ENCODE results near the gene LPAR3. TPM values are rescaled to one million over a fixed set of nuclear protein-coding genes. Genes with fewer than 3 reads are reported as not detected.

LPAR3 gene
- total RNA-seq, 1 donor from 2014 or later, result 0.67 TPM

DNA sequence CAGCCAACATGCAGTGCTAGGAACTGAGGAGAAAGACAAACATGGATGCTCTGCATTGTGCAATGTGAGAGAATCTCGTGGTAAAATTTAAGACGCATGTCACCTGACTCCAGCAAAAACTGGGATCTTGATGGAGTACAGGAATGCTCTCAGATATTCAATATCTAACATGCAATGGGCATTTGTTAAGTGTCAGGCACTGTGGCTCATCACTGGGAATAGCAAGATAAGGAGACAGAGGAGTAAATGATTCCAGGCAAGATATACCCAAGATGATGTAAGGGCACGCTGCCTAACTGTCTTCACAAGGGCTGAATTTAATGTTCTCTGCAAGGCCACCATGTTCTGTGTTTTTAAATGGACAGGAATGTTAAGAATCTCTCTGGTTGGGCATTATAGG is 67.8 kb downstream of the LPAR3 start:
- H3K4me1 Mint-ChIP-seq, result peaks cover 11% of the 10 kb centered on the region
- no peaks in the 10 kb centered on the region for H3K36me3 Mint-ChIP-seq
- peaks cover 8% of the 10 kb centered on the region for H3K9me3 Mint-ChIP-seq
- no peak for DNase-seq (ENCODE audit: low spot score in 2 of 2, unreplicated experiment in 2 of 2)
- no peak overlapping the region for H3K4me3 Mint-ChIP-seq
- no peak for TF ChIP-seq CTCF (IDR thresholded peaks at IDR 0.05; ENCODE audit: unreplicated experiment)
- H3K27ac Mint-ChIP-seq, result no peak overlapping the region
- no peaks in the 10 kb centered on the region for H3K27me3 Mint-ChIP-seq (ENCODE audit: low read depth)

GRCh38 chr1:84823991-84824390 is 69.0 kb downstream of the LPAR3 start:
- peaks cover 11% of the 10 kb centered on the region for H3K4me1 Mint-ChIP-seq
- H3K4me3 Mint-ChIP-seq, result no peak overlapping the region
- no peak overlapping the region for H3K27ac Mint-ChIP-seq
- peaks cover 4% of the 10 kb centered on the region for H3K9me3 Mint-ChIP-seq
- H3K36me3 Mint-ChIP-seq, result no peaks in the 10 kb centered on the region
- no peak for DNase-seq (ENCODE audit: low spot score in 2 of 2, unreplicated experiment in 2 of 2)
- no peaks in the 10 kb centered on the region for H3K27me3 Mint-ChIP-seq (ENCODE audit: low read depth)
- TF ChIP-seq CTCF (IDR thresholded peaks at IDR 0.05; ENCODE audit: unreplicated experiment), result no peak

- Mint-ChIP-seq H3K4me1 (peaks cover 11% of the 10 kb centered on the region), H3K4me3 (no peak overlapping the region), H3K9me3 (peaks cover 2% of the 10 kb centered on the region), H3K27me3 (ENCODE audit: low read depth) (no peaks in the 10 kb centered on the region), H3K27ac (no peak overlapping the region), H3K36me3 (no peaks in the 10 kb centered on the region)
- no peak for TF ChIP-seq CTCF (IDR thresholded peaks at IDR 0.05; ENCODE audit: unreplicated experiment)
- no peak for DNase-seq (ENCODE audit: low spot score in 2 of 2, unreplicated experiment in 2 of 2)
Measured at GRCh38 chr1:84823511-84823910, 69.5 kb downstream of the LPAR3 start.

- TF ChIP-seq CTCF (IDR thresholded peaks at IDR 0.05; ENCODE audit: unreplicated experiment), result no peak
- H3K9me3 Mint-ChIP-seq, result no peaks in the 10 kb centered on the region
- H3K4me3 Mint-ChIP-seq, result no peak overlapping the region
- no peak overlapping the region for H3K27ac Mint-ChIP-seq
- H3K4me1 Mint-ChIP-seq, result peaks cover 9% of the 10 kb centered on the region
- no peaks in the 10 kb centered on the region for H3K36me3 Mint-ChIP-seq
- H3K27me3 Mint-ChIP-seq (ENCODE audit: low read depth), result peaks cover 8% of the 10 kb centered on the region
- no peak for DNase-seq (ENCODE audit: low spot score in 2 of 2, unreplicated experiment in 2 of 2)
Measured at GRCh38 chr1:84810343-84810742, 82.7 kb downstream of the LPAR3 start.

DNA sequence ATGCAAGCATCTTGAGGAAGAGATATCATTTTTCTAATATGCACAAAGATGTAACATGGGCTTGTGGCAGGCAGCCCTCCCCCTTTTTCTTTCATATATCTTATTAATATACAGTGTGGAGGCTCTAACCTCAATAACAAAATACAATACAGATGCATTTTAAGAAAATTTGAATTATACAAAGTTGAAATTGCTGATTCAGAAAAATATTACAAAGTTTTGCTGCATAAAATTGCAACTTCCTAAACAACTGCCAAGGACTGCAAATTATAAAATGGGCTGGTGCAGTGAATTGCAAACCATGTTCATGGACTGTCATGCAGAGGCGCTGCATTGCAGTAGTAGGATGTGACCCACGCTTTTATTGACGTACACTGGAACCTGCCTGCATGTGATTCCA is 84.0 kb downstream of the LPAR3 start:
- no peaks in the 10 kb centered on the region for H3K9me3 Mint-ChIP-seq

More for the DNA sequence above, 84.0 kb downstream of the LPAR3 start:
- no peak overlapping the region for H3K4me3 Mint-ChIP-seq
- no peak overlapping the region for H3K27ac Mint-ChIP-seq
- peaks cover 8% of the 10 kb centered on the region for H3K27me3 Mint-ChIP-seq (ENCODE audit: low read depth)
- DNase-seq (ENCODE audit: low spot score in 2 of 2, unreplicated experiment in 2 of 2), result no peak
- H3K36me3 Mint-ChIP-seq, result no peaks in the 10 kb centered on the region
- H3K4me1 Mint-ChIP-seq, result peaks cover 6% of the 10 kb centered on the region
- TF ChIP-seq CTCF (IDR thresholded peaks at IDR 0.05; ENCODE audit: unreplicated experiment), result no peak
